Neural cell (in vitro differentiated cells): ENCODE results near the gene HUNK. TPM values are rescaled to one million over a fixed set of nuclear protein-coding genes. Genes with fewer than 3 reads are reported as not detected.

ENCODE experiments used
- H2AFZ ChIP-seq: fragments of 200-600, 300-800 bp; sonication (generic), shearing (Covaris generic); 2 replicates; pipeline ENCODE4 v1.6.0; 2014; ENCODE audit warnings: low read depth, mild to moderate bottlenecking, antibody characterized with exemption, low read length, moderate library complexity
- H3F3A ChIP-seq: fragments of 200-600 bp; shearing (Covaris generic); 2 replicates; pipeline ENCODE4 v1.6.1; 2016; ENCODE audit warnings: mild to moderate bottlenecking, moderate library complexity, mixed read lengths, antibody characterized with exemption, low read length; ENCODE audit not compliant: insufficient read depth, poor library complexity, severe bottlenecking
- H3K27ac ChIP-seq: fragments of 200-600, 300-800 bp; sonication (generic), shearing (Covaris generic); 2 replicates; pipeline ENCODE4 v1.5.1; 2014; ENCODE audit warnings: mild to moderate bottlenecking, low read length, moderate library complexity
- H3K27me3 ChIP-seq: fragments of 300-800, 200-600 bp; sonication (generic), shearing (Covaris generic); 2 replicates; pipeline ENCODE4 v1.6.0; 2014; ENCODE audit warnings: mild to moderate bottlenecking, low read depth, low read length, moderate library complexity; ENCODE audit not compliant: insufficient read depth
- H3K36me3 ChIP-seq: fragments of 300-800, 200-600 bp; sonication (generic), shearing (Covaris generic); 2 replicates; pipeline ENCODE4 v1.5.1; 2014; ENCODE audit warnings: mild to moderate bottlenecking, antibody characterized with exemption, low read length, moderate library complexity; ENCODE audit not compliant: insufficient read depth
- H3K4me2 ChIP-seq: fragments of 300-800, 200-600 bp; sonication (generic), shearing (Covaris generic); 2 replicates; pipeline ENCODE4 v1.6.0; 2014; ENCODE audit warnings: mild to moderate bottlenecking, low read length
- H3K4me3 ChIP-seq: fragments of 300-800, 200-600 bp; sonication (generic), shearing (Covaris generic); 2 replicates; pipeline ENCODE4 v1.5.1; 2014; ENCODE audit warnings: mild to moderate bottlenecking, low read length, moderate library complexity
- H3K79me2 ChIP-seq: fragments of 200-600 bp; shearing (Covaris generic); replicated peaks from 2 replicates; pipeline ENCODE4 v1.6.0; 2014; ENCODE audit warnings: mild to moderate bottlenecking, low read length, moderate library complexity; ENCODE audit not compliant: insufficient read depth
- H3K9ac ChIP-seq: fragments of 300-800, 200-600 bp; sonication (generic), shearing (Covaris generic); 2 replicates; pipeline ENCODE4 v1.6.1; 2016; ENCODE audit warnings: mild to moderate bottlenecking, low read length, mixed read lengths
- H3K9me2 ChIP-seq: fragments of 200-600 bp; shearing (Covaris generic); 2 replicates; pipeline ENCODE4 v1.6.1; 2016; ENCODE audit warnings: mild to moderate bottlenecking, low read length, mixed read lengths; ENCODE audit not compliant: insufficient read depth
- H3K9me3 ChIP-seq: fragments of 200-600, 300-800 bp; sonication (generic), shearing (Covaris generic); 2 replicates; pipeline ENCODE4 v1.6.1; 2016; ENCODE audit warnings: mild to moderate bottlenecking, mixed run types, low read length, moderate library complexity, mixed read lengths
- H4K20me1 ChIP-seq: fragments of 200-600 bp; shearing (Covaris generic); 2 replicates; pipeline ENCODE4 v1.6.1; 2016; ENCODE audit warnings: mild to moderate bottlenecking, mixed run types; ENCODE audit not compliant: insufficient read depth
- EP300 ChIP-seq: fragments of 450-650 bp; conservative IDR thresholded peaks from 2 replicates; pipeline ENCODE4 v1.6.1; 2014; ENCODE audit warnings: antibody characterized with exemption, mild to moderate bottlenecking, moderate library complexity; ENCODE audit not compliant: poor library complexity, severe bottlenecking
- EZH2 ChIP-seq: fragments of 200-600, 300-800 bp; shearing (Covaris generic), sonication (generic); IDR thresholded peaks from 2 replicates; pipeline ENCODE4 v1.6.1; 2014; ENCODE audit warnings: antibody characterized with exemption, low read length, borderline replicate concordance, mild to moderate bottlenecking; ENCODE audit not compliant: insufficient read depth, poor library complexity, severe bottlenecking
- MXI1 ChIP-seq: fragments of 450-650 bp; conservative IDR thresholded peaks from 2 replicates; pipeline ENCODE4 v1.6.1; 2014; ENCODE audit warnings: antibody characterized with exemption, mild to moderate bottlenecking; ENCODE audit not compliant: poor library complexity, severe bottlenecking
- POLR2AphosphoS5 ChIP-seq: IDR thresholded peaks from 2 replicates; pipeline ENCODE4 v1.6.1; 2012
- RAD21 ChIP-seq: fragments of 450-650 bp; conservative IDR thresholded peaks from 2 replicates; pipeline ENCODE4 v1.6.1; 2014; ENCODE audit warnings: antibody characterized with exemption, mild to moderate bottlenecking, moderate library complexity
- SMC3 ChIP-seq: fragments of 450-650 bp; conservative IDR thresholded peaks from 2 replicates; pipeline ENCODE4 v1.6.1; 2014; ENCODE audit warnings: antibody characterized with exemption, mild to moderate bottlenecking, moderate library complexity; ENCODE audit not compliant: poor library complexity
- TAF1 ChIP-seq: IDR thresholded peaks from 2 replicates; pipeline ENCODE4 v1.6.1; 2012; ENCODE audit warnings: low read depth
- polyA plus RNA-seq: library from polyadenylated mRNA; depleted of rRNA; stranded (reverse); fragments of >200 nt; gene quantifications from 2 replicates; pipeline ENCODE4 v1.2.3, GENCODE V29; 2014
- TF ChIP-seq, protein P1 (sequence below): fragments of 450-650 bp; IDR thresholded peaks from 2 replicates; pipeline ENCODE4 v1.5.1; 2014; ENCODE audit warnings: antibody characterized with exemption, mild to moderate bottlenecking, moderate library complexity; ENCODE audit not compliant: poor library complexity, severe bottlenecking
- TF ChIP-seq, protein P2 (sequence below): IDR thresholded peaks from 2 replicates; pipeline ENCODE4 v1.6.1; 2012; ENCODE audit warnings: borderline replicate concordance

Gene HUNK
- polyA plus RNA-seq, 1 donor from 2014 or later = 9.3 TPM

DNA sequence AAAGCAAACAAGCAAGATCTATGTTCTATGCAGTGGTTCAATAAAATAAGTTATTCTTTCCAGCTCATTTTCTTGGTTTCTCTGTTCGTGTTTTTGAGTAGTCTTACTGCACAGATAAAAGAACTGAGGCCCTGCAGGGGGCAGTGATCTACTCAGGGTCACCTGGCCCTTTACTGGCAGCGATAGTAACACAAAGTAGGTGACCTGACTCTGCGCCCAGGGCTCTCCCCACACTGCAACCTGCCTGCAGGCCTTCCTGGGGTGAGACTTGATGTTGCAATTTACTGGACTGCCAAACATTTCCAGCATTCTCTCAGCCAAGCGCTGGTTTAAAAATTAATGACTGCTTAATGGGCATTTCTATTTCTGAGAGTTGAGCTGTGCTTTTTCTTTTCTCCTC, 110.3 kb downstream of the HUNK start:
- Histone ChIP-seq H3K27me3 (no peaks in the 10 kb centered on the region), H3K79me2 (no peaks in the 10 kb centered on the region), H2AFZ (no peak overlapping the region), H3K36me3 (no peaks in the 10 kb centered on the region), H3K4me2 (no peak overlapping the region), H3K4me3 (no peak overlapping the region), H4K20me1 (no peaks in the 10 kb centered on the region), H3K9me2 (no peaks in the 10 kb centered on the region), H3K9me3 (no peaks in the 10 kb centered on the region), H3K9ac (no peak overlapping the region), H3K27ac (no peak overlapping the region), H3F3A (no peaks in the 10 kb centered on the region)
- TF ChIP-seq, protein P1, sequence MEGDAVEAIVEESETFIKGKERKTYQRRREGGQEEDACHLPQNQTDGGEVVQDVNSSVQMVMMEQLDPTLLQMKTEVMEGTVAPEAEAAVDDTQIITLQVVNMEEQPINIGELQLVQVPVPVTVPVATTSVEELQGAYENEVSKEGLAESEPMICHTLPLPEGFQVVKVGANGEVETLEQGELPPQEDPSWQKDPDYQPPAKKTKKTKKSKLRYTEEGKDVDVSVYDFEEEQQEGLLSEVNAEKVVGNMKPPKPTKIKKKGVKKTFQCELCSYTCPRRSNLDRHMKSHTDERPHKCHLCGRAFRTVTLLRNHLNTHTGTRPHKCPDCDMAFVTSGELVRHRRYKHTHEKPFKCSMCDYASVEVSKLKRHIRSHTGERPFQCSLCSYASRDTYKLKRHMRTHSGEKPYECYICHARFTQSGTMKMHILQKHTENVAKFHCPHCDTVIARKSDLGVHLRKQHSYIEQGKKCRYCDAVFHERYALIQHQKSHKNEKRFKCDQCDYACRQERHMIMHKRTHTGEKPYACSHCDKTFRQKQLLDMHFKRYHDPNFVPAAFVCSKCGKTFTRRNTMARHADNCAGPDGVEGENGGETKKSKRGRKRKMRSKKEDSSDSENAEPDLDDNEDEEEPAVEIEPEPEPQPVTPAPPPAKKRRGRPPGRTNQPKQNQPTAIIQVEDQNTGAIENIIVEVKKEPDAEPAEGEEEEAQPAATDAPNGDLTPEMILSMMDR = no peak
- no peak for TF ChIP-seq MXI1
- TF ChIP-seq POLR2AphosphoS5 = no peak
- no peak for TF ChIP-seq TAF1
- TF ChIP-seq RAD21 = no peak
- TF ChIP-seq SMC3 = no peak
- TF ChIP-seq, protein P2, sequence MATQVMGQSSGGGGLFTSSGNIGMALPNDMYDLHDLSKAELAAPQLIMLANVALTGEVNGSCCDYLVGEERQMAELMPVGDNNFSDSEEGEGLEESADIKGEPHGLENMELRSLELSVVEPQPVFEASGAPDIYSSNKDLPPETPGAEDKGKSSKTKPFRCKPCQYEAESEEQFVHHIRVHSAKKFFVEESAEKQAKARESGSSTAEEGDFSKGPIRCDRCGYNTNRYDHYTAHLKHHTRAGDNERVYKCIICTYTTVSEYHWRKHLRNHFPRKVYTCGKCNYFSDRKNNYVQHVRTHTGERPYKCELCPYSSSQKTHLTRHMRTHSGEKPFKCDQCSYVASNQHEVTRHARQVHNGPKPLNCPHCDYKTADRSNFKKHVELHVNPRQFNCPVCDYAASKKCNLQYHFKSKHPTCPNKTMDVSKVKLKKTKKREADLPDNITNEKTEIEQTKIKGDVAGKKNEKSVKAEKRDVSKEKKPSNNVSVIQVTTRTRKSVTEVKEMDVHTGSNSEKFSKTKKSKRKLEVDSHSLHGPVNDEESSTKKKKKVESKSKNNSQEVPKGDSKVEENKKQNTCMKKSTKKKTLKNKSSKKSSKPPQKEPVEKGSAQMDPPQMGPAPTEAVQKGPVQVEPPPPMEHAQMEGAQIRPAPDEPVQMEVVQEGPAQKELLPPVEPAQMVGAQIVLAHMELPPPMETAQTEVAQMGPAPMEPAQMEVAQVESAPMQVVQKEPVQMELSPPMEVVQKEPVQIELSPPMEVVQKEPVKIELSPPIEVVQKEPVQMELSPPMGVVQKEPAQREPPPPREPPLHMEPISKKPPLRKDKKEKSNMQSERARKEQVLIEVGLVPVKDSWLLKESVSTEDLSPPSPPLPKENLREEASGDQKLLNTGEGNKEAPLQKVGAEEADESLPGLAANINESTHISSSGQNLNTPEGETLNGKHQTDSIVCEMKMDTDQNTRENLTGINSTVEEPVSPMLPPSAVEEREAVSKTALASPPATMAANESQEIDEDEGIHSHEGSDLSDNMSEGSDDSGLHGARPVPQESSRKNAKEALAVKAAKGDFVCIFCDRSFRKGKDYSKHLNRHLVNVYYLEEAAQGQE = no peak

DNA sequence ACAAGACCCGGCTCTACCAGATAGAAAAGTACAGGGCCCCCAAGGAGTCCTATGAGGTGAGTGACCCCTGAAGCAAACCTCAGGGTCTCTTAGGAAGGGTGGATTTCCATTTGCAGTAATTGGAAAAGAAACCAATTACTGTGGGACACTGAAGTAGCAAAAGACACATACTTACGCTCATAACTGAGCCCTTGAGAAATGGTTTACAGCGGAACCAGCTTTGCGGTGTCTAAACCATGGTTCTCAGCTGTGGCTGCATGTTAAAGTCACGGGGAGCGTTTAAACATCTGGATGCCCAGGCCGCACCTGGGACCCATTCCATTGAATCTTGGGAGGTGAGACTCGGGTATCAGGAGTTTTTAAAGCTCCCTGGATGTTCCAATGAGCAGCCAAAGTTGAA, 110.7 kb downstream of the HUNK start:
- Histone ChIP-seq H3K79me2 (no peaks in the 10 kb centered on the region), H3K9me3 (no peaks in the 10 kb centered on the region), H3K9me2 (no peaks in the 10 kb centered on the region), H3K27me3 (no peaks in the 10 kb centered on the region), H2AFZ (no peak overlapping the region), H3K4me3 (no peak overlapping the region), H3F3A (no peaks in the 10 kb centered on the region), H3K4me2 (no peak overlapping the region), H4K20me1 (no peaks in the 10 kb centered on the region), H3K9ac (no peak overlapping the region), H3K36me3 (no peaks in the 10 kb centered on the region), H3K27ac (no peak overlapping the region)
- TF ChIP-seq EZH2 (no peak), MXI1 (no peak), SMC3 (no peak), POLR2AphosphoS5 (no peak), TAF1 (no peak), EP300 (no peak)
- TF ChIP-seq, protein P1 = no peak
- TF ChIP-seq, protein P2 = no peak
